GM18519 (cell line): Measurements from ENCODE around the gene SEC16B.

Experiments used
- ATAC-seq: cut with Tn5 transposase; IDR thresholded peaks from one replicate; pipeline ENCODE4 v1.9.1; 2021; ENCODE audit warnings: mild to moderate bottlenecking, moderate library complexity; ENCODE audit not compliant: unreplicated experiment, low FRiP score

Gene SEC16B

DNA sequence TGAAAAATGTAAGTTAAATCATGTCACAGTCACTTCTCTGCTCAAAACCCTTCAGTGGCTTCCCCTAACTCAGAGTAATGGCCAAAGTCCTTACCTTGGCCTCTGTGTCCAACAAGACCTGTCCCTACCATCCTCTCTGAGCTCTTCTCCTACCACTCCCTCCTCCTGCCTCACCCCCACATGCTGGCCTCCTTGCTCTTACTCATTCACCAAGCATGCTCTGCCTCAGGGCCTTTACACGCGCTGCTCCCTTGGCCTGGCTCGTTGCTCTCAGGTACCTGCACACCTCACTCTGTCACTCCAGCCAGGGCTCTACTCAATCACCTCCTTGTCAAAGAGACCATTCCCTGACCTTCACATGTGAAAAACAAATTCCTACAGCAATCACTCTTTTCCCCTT, 54.2 kb downstream of the SEC16B start:
- ATAC-seq = no peak

DNA sequence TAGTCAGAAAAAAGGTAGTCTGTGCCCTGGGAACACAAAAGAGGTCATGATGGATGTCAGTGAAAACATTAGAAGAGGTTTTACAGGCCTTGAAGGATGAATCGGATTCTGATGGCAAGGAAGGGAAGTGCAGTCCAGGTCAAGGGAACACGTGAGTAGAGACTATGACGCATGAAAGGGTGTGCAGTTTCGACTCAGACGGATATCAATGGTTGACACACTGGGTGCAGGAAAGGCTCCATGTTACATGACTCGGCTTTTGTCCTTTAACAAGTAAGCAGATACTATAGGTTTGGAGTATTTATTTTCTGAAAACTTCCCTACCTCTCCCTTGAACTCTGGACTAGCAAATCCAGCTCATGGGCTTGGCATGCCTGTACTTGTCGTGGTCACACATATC, 55.3 kb downstream of the SEC16B start:
- ATAC-seq = no peak

DNA sequence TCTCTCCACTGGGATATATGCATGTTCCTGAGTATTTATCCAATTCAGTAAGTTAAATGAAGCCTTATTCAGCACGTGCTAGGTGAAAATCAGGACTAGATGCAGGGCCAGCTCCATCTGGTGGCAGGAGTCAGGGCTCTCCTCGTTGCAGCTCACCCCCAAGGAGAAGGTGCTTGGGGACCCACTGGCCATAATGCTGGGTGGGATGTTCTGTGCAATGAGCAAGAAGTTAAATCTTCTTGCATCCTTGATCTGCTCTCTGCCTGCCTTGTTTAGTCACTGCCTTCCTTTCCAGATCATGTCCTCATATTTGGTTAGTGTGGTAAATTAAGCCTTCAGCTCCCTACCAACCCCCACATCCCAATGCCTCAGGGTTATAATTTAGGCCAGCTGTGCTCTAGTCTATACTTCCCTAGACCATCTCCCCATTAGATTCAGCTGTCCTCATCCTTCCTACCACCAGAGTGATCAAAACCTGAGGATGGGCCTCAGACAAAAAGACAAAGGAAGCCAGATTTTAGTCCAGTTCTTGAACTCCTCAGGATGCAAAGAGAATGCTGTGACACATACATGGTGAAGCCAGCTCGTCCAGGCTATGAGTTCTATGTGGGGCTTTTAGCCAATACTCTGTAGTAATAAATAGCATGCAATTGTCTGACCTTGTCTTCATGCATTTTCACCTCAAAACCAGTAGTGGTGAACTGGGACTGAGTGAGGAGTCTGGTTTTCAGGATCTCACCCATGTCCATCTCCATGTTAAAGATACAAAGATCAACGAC, 55.9 kb downstream of the SEC16B start:
- ATAC-seq = no peak

DNA sequence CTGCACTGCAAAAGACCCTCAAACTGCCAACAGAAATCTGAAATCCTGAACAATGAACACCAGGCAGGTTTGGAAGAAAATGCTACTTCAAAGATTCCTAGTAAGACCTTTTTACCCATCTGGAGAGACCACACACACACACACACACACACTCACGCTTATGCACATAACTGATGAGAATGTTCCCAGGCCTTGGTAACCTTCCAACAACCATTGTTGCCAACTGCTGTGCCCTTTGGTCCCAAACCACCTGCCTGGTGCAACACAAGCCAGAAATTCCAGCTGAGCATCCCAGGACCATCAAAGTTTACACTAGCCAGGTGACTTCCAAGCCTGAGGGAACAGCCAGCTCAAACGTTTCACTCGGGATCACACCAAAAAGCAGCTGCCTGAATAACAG, 56.9 kb downstream of the SEC16B start:
- ATAC-seq = no peak

DNA sequence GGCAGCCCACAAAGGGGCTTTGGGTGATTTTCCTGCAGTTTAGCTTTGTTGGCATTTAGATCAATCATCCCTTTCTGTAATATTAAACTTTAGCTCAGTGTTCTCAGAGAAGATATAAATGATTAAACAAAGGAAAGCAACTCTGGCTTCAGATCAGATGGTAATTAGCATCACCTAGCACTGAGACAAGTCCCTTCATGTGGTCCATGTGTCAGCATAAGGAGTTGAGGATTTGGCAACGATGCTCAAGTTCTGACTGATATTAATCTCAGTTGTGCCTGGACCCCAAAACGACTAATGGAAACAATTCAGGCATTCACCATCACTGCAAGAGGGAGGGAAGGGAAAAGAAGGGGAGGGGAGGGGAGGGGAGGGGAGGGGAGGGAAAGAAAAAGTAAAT, 60.4 kb downstream of the SEC16B start:
- no peak for ATAC-seq

DNA sequence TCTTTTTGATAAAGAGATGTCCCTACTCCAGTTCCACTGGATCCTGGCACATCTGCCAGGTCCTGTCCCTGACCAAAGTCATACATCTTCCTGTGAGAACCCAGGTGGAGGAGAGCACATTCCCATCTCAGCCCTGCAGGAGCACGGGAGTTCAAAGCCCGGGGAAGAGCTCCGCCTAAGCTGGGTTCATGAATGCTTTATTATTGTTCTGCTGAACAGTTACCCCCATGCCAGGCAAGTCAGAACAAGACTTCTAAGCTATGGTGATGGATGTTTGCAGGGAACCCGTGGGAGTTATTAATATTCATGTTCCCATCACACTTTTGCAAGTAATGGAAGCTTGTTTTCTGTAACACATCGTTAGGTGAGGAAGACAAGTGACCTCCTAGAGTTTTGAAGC, 62.9 kb downstream of the SEC16B start:
- no peak for ATAC-seq

DNA sequence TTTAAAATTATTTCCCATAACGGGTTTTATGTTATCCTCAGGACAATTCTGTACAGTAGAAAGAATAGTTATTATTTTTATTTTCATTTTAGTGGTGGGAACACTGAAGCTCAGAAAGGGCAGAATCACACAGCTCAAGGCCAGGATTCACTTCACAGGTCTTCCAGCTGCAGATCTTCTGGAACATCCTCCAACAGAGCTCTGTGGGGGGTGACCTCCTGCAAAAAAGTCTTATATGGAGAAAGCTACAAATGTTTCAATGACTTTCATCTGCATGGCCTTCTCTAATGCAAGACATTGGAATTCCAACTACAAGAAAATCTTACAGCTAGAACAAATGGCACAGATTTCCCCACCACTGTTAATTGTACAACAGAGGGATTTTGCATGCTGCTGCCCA, 64.2 kb downstream of the SEC16B start:
- no peak for ATAC-seq

DNA sequence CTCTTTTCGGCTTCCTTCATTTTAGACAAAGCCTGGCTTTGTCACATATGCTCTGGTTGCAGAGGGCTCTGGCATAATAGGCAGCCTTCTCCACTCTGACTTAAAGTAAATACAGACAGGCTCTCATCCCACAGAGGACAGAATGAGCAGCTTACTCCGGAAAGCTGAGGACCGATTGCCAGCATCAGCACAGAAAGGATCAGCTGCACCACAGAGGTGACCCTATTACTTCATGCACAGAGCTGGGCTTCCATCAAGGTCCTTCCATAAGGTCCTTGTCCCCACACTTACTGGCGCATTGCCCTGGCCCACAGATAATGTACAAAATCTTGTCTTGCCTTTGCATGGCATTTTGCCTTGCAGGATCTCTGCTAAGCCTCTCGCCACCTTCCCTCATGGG, 67.6 kb downstream of the SEC16B start:
- no peak for ATAC-seq

DNA sequence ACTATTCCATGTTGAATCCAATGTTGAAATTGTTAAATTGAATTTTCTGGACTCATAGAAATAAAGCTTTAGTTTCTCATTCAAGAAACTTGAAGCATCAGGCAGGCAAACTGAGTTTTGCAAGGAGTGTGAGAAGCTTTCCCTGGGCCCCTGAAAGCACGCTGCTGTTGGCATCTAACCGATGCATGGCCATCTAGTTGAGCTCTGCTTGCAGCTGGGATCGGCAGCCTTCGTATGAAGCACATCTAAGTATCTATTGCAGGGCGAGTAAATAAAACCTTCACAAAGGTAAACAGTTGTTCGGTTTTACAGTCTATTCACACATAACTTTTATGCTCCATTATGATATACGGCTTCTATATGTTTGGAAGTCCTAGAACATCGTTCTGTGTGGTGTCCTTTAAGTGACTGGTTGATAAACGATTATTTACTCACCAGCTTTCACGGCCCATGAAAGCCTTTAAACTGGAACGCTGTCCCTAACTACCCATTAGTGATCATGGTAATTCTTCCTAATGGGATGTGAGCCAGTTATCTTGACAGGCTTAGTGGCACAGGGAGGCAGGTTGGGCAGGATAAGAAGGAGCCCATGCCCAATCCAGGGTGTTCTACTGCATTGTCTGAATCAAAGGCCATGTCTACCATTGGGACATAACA, 71.7 kb downstream of the SEC16B start:
- no peak for ATAC-seq

DNA sequence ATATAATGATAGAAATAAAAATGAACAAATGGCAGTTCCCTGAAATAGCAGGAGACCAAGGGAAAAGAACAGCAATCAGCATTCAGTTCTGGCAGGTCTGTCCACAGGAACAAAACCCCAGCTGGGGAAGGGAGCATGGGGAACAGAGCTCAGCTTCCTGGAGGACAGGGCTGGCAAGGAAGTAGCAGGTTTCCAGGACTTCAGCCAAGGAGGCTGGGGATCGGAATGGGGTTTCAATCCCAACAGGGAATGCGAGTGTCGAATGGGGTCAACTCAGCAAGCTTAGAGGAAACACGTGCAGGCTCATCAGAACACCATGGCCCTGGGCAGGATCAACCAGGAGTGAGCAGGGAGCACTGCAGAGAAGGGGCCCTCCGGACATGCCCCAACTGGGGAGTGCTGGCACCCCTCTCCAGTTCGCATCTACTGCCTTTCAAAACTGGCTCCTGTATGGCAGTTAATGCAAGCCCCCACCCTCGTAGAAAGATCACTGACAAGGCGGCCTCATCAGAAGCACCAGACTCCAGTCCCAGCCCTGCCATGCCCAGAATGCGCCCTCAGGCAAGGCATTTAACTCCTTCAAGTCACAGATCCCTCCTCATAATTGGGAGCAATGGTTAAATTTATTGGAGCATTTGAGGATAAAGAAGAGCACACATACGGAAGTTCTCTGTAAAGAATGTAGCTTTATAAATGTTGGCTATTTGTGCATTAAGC, 72.4 kb downstream of the SEC16B start:
- no peak for ATAC-seq
